T-cell (primary cell): ENCODE data around the gene CD58. TPM values are rescaled to one million over a fixed set of nuclear protein-coding genes. Genes with fewer than 3 reads are reported as not detected.

ENCODE experiments used
- ATAC-seq, 4 experiments: fragments of 200-7000 bp in 3 of 4; fragments of 150-1000 bp in 1 of 4; cut with Tn5 transposase; replicated peaks in 1 of 4; 1 replicate in 3 of 4; 2 replicates in 1 of 4; pipeline ENCODE4 v1.10.0; 2021; ENCODE audit warnings: moderate library complexity in 3 of 4, mild to moderate bottlenecking in 2 of 4, moderate number of reproducible peaks in 1 of 4
- CTCF ChIA-PET, 2 donors: fragments of 300-600 bp; sonication (Branson Sonifier 250); formaldehyde crosslinking; loops; one replicate each; lab custom pipeline; 2022; ENCODE audit warnings: antibody characterized with exemption in 2 of 2; lab: Charles Lee
- POLR2A ChIA-PET, 2 donors: fragments of 300-600 bp; sonication (Branson Sonifier 250); formaldehyde crosslinking; loops; one replicate each; lab custom pipeline; 2022; ENCODE audit warnings: antibody characterized with exemption in 2 of 2; lab: Charles Lee
- DNase-seq, 35 experiments: peaks; one replicate each; pipeline versions ENCODE4 v3.0.0 to v3.0.0-alpha.2; 2013 to 2023
- H3K27ac ChIP-seq: one replicate; pipeline ENCODE4 v1.5.1; 2013; ENCODE audit warnings: low read length
- H3K27me3 ChIP-seq, 2 experiments: replicated peaks in 1 of 2; 1 replicate in 1 of 2; 2 replicates in 1 of 2; pipeline versions ENCODE4 v1.6.1 to v1.7.0; 2013; ENCODE audit warnings: low read length in 1 of 2, mixed read lengths in 1 of 2; ENCODE audit not compliant: control insufficient read depth in 2 of 2, insufficient read depth in 2 of 2; ENCODE audit errors: extremely low read depth in 1 of 2
- H3K36me3 ChIP-seq, 2 donors: 1 replicate in 1 of 2; 2 replicates in 1 of 2; pipeline versions ENCODE4 v1.6.1 to v1.7.0; 2013; ENCODE audit warnings: low read length in 1 of 2; ENCODE audit not compliant: control insufficient read depth in 2 of 2, insufficient read depth in 1 of 2; ENCODE audit errors: extremely low read depth in 1 of 2
- H3K4me1 ChIP-seq, 2 experiments: 1 replicate in 1 of 2; 2 replicates in 1 of 2; pipeline versions ENCODE4 v1.6.1 to v1.7.0; 2013; ENCODE audit warnings: low read length in 2 of 2, mixed read lengths in 1 of 2; ENCODE audit not compliant: insufficient read depth in 2 of 2, control insufficient read depth in 1 of 2; ENCODE audit errors: extremely low read depth in 1 of 2
- H3K4me3 ChIP-seq, 2 donors: 1 replicate in 1 of 2; 2 replicates in 1 of 2; pipeline versions ENCODE4 v1.5.1 to v1.7.0; 2013; ENCODE audit warnings: mild to moderate bottlenecking in 2 of 2, low read length in 1 of 2, moderate library complexity in 1 of 2; ENCODE audit not compliant: control insufficient read depth in 1 of 2; ENCODE audit errors: extremely low read depth in 1 of 2
- H3K9me3 ChIP-seq: 2 replicates; pipeline ENCODE4 v1.7.0; 2013
- H3K27ac Mint-ChIP-seq, 2 donors: one replicate each; pipeline ENCODE4 v1.8.0; 2020 to 2021; ENCODE audit warnings: mild to moderate bottlenecking in 2 of 2, mixed read lengths in 2 of 2
- H3K27me3 Mint-ChIP-seq, 2 donors: one replicate each; pipeline ENCODE4 v1.8.0; 2021 to 2022; ENCODE audit warnings: mixed read lengths in 2 of 2
- H3K36me3 Mint-ChIP-seq: one replicate; pipeline ENCODE4 v1.8.0; 2021; ENCODE audit warnings: mixed read lengths
- H3K4me1 Mint-ChIP-seq, 3 donors: one replicate each; pipeline ENCODE4 v1.8.0; 2020 to 2022; ENCODE audit warnings: mixed read lengths in 3 of 3, mild to moderate bottlenecking in 1 of 3
- H3K4me3 Mint-ChIP-seq, 3 donors: one replicate each; pipeline ENCODE4 v1.8.0; 2020 to 2022; ENCODE audit warnings: mild to moderate bottlenecking in 3 of 3, mixed read lengths in 3 of 3, moderate library complexity in 3 of 3
- H3K9me3 Mint-ChIP-seq, 3 donors: one replicate each; pipeline ENCODE4 v1.8.0; 2020 to 2022; ENCODE audit warnings: mixed read lengths in 3 of 3
- WGBS: methylation state at CpG from one replicate; pipeline ENCODE4 v1.1.5; 2013; ENCODE audit warnings: missing lambda C conversion rate; ENCODE audit not compliant: insufficient coverage; 5-methylcytosine and 5-hydroxymethylcytosine counted together
- total RNA-seq, 35 experiments: library from RNA in 6 of 35; stranded (reverse) in 6 of 35; fragments of 120-200 nt in 1 of 35; gene quantifications; one replicate each; pipeline versions ENCODE4 v1.2.1 to v1.2.4 and lab custom pipeline; 2013 to 2026

CD58 gene
- total RNA-seq, 5 donors from 2014 or later (not counting 1 experiment from before 2014, with no cell fraction given), result 8.9 to 20.5 (median 16.9) TPM

DNA sequence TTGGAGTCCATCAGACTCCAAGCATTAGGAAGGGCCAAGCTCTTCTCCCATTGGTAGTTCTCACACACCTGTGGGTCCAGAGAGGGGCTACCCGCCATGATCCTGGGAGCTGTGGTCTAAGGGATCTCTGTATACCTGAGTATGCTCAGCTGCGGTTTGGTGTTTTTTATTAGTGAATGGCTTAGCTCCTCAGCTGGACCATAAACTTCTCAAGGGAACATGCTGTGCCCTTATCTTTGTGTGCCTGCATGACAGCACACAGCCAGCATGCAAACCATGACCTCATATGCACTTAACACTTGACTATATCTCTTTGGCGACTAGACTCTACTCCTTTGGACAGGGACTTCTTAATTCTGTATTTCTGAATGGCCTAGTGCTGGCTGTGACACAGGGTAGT is 94.5 kb downstream of the CD58 start:
- Mint-ChIP-seq H3K4me3 (no peak overlapping the region), H3K27me3 (peaks cover 0 to 5% of the 10 kb centered on the region in 2 donors), H3K27ac (no peak overlapping the region), H3K36me3 (no peaks in the 10 kb centered on the region), H3K9me3 (no peaks in the 10 kb centered on the region), H3K4me1 (no peaks in the 10 kb centered on the region)
- no peaks in the 10 kb centered on the region for H3K36me3 ChIP-seq
- H3K4me3 ChIP-seq, result no peak overlapping the region
- ChIA-PET POLR2A (no interaction called here), CTCF (interaction anchor here in 1 of 2 donors (1.1 kb wide), 1 partner anchor 9 kb away, joined by 3 read pairs; no protein-coding TSS in a partner anchor)
- no peak for DNase-seq
- no peaks in the 10 kb centered on the region for H3K4me1 ChIP-seq
- ATAC-seq, result no peak
- WGBS, result 100% methylated on average over 2 of the region's 3 CpGs
- no peaks in the 10 kb centered on the region for H3K9me3 ChIP-seq
- H3K27me3 ChIP-seq, result peaks cover 0 to 2% of the 10 kb centered on the region in 2 experiments
- no peak overlapping the region for H3K27ac ChIP-seq

DNA sequence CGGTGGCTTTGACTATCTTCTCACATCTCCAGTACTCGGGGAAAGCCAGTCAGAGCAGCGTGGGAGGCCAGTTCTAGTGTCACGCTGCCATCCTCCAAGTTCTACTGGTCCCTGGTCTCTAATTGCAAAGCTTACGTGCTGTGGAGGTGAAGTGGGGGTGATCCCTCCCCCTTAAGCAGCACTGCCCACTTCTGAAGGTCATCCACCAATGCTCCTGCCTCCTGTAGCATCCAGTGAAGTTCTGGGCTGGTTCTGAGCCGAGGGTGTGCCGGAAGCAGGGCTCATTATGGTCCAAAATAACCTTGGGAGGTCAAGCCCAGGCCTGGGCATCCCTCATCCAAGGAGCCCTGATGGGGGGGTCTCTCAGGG is 95.0 kb downstream of the CD58 start:
- ATAC-seq (no peak), DNase-seq (no peak)
- H3K27me3 Mint-ChIP-seq, result peaks cover 0 to 5% of the 10 kb centered on the region in 2 donors
- no peaks in the 10 kb centered on the region for H3K9me3 Mint-ChIP-seq
- no peaks in the 10 kb centered on the region for H3K4me1 Mint-ChIP-seq
- no peaks in the 10 kb centered on the region for H3K36me3 Mint-ChIP-seq
- no peak overlapping the region for H3K4me3 ChIP-seq
- WGBS, result 100% methylated on average over 2 of the region's 7 CpGs
- no peaks in the 10 kb centered on the region for H3K9me3 ChIP-seq
- H3K4me3 Mint-ChIP-seq, result no peak overlapping the region
- ChIA-PET POLR2A (no interaction called here), CTCF (no interaction called here)
- peaks cover 0 to 4% of the 10 kb centered on the region in 2 experiments for H3K27me3 ChIP-seq
- no peaks in the 10 kb centered on the region for H3K36me3 ChIP-seq
- no peak overlapping the region for H3K27ac Mint-ChIP-seq
- no peak overlapping the region for H3K27ac ChIP-seq
- H3K4me1 ChIP-seq, result no peaks in the 10 kb centered on the region

DNA sequence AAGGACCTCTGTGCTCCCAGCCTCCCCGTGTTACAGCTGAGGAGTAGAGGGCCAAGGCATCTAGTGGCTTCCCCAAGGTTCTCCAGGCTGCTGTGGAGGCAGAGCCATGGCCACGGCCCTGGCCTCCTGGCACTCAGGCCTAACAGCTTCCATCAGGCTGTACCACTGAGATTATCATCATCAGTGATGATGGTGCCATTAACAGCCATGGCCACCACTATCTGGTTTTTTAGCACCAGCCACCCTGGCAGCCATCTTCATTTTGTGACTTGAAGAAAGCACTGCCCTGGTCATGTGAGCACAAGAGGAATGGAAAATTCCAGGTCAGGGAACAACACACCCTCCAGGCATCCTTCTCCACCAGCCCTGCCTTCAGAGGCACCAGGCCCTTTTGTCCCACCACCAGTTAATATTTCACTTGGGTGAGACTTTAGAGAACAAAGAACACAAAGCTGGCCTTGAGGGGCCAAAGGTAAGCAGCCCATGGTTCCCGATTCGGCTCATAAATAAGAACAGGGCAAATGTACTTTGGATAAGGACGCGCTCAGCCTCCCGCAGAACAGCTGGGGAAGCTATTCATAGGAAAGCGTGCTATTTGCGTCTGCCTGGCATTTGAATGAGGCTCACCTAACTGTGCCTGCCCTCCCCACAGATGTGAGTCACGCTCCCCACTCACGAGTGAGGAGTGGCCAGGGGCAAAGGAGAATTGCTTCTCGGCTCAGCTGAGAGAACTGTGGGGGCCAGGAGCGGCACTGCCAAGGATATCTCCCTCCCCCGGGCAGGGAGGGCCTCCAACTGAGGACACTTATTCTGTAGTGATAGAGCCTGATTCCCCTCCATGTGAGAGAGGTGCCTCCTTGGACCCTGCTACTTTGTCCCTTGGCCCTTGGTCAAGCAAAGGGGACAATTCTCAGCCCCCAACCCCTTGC is 95.6 kb downstream of the CD58 start:
- no peak overlapping the region for H3K27ac Mint-ChIP-seq

DNA sequence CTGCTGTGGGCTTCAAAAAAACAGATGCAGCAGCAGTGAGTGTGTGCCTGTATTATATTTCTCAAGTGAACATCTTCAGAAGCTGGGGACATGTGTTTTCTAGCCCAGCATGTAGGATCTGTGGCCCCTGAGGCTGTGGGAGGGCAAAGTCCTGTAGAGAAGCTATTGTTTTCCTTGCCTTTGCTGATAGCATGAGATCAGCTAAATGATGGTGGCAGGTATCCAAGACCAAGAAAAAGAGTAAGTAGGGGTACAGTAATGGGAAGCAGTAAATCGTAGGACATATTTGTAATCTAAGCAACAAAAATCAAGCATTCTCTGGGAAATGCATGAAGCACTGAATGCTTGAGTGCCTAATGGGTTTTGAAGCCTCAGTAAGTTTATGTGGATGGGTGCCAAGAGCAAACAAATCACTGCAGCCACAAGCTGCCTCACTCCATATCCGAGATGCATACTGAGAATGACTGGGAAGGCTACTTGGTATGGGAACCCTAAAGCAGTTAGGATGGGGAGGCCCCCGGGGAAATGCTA is 98.3 kb downstream of the CD58 start:
- Histone ChIP-seq H3K4me1 (no peaks in the 10 kb centered on the region), H3K27ac (no peak overlapping the region), H3K4me3 (no peak overlapping the region), H3K9me3 (no peaks in the 10 kb centered on the region), H3K27me3 (peaks cover 0 to 4% of the 10 kb centered on the region in 2 experiments), H3K36me3 (no peaks in the 10 kb centered on the region)
- H3K9me3 Mint-ChIP-seq, result no peaks in the 10 kb centered on the region
- H3K27ac Mint-ChIP-seq, result no peak overlapping the region
- ATAC-seq, result no peak
- no peak overlapping the region for H3K4me3 Mint-ChIP-seq
- peaks cover 0 to 5% of the 10 kb centered on the region in 2 donors for H3K27me3 Mint-ChIP-seq
- POLR2A ChIA-PET, result no interaction called here
- no peak for DNase-seq
- CTCF ChIA-PET, result interaction anchor here in 1 of 2 donors (1.2 kb wide), 1 partner anchor 13 kb away, joined by 3 read pairs; no protein-coding TSS in a partner anchor
- no CpG with 5 or more reads among the region's 3 CpGs for WGBS
- H3K4me1 Mint-ChIP-seq, result no peaks in the 10 kb centered on the region
- no peaks in the 10 kb centered on the region for H3K36me3 Mint-ChIP-seq

More for the DNA sequence above, 95.6 kb downstream of the CD58 start:
- ChIA-PET POLR2A (no interaction called here), CTCF (no interaction called here)
- no peak for DNase-seq
- Mint-ChIP-seq H3K27me3 (peaks cover 0 to 5% of the 10 kb centered on the region in 2 donors), H3K4me3 (no peak overlapping the region), H3K9me3 (no peaks in the 10 kb centered on the region), H3K4me1 (no peaks in the 10 kb centered on the region), H3K36me3 (no peaks in the 10 kb centered on the region)
- peaks cover 0 to 4% of the 10 kb centered on the region in 2 experiments for H3K27me3 ChIP-seq
- ATAC-seq, result no peak
- no peak overlapping the region for H3K4me3 ChIP-seq
- no peaks in the 10 kb centered on the region for H3K4me1 ChIP-seq
- H3K27ac ChIP-seq, result no peak overlapping the region
- no peaks in the 10 kb centered on the region for H3K36me3 ChIP-seq
- WGBS, result 90% methylated on average over 12 of the region's 14 CpGs
- no peaks in the 10 kb centered on the region for H3K9me3 ChIP-seq

DNA sequence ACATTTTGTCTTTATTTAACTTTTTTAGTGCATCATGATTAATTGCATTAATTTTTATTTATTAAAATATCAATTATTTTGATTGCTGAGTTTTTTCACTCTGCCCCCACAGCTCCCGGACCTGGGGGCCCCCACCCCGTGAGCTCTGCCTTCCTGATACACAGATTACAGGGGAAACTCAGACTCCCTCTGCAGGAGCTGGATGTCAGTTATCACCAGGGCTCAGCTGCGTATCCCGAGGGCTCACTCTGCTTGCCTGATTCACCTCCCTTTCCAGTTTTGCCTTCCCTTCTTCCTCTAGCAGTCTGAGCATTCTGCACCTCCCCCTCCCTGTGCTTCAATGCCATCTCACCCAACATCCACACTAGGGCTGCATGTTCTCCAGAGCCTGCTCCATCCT is 99.6 kb downstream of the CD58 start:
- H3K36me3 Mint-ChIP-seq, result no peaks in the 10 kb centered on the region
- H3K9me3 Mint-ChIP-seq, result peaks cover 0 to 4% (median 0%) of the 10 kb centered on the region in 3 donors
- ATAC-seq (no peak), DNase-seq (no peak)
- H3K27me3 ChIP-seq, result peaks cover 0 to 4% of the 10 kb centered on the region in 2 experiments
- WGBS, result 93% methylated on average over 4 of the region's 4 CpGs
- H3K4me3 Mint-ChIP-seq, result no peak overlapping the region
- peaks cover 1 to 10% of the 10 kb centered on the region in 2 donors for H3K27me3 Mint-ChIP-seq
- no peak overlapping the region for H3K27ac ChIP-seq
- no peak overlapping the region for H3K4me3 ChIP-seq
- H3K36me3 ChIP-seq, result no peaks in the 10 kb centered on the region
- ChIA-PET CTCF (interaction anchor here in 1 of 2 donors (0.5 kb wide), 1 partner anchor 226 kb away, joined by 3 read pairs; no protein-coding TSS in a partner anchor), POLR2A (no interaction called here)
- no peaks in the 10 kb centered on the region for H3K9me3 ChIP-seq
- no peaks in the 10 kb centered on the region for H3K4me1 Mint-ChIP-seq
- H3K27ac Mint-ChIP-seq, result no peak overlapping the region
- no peaks in the 10 kb centered on the region for H3K4me1 ChIP-seq

DNA sequence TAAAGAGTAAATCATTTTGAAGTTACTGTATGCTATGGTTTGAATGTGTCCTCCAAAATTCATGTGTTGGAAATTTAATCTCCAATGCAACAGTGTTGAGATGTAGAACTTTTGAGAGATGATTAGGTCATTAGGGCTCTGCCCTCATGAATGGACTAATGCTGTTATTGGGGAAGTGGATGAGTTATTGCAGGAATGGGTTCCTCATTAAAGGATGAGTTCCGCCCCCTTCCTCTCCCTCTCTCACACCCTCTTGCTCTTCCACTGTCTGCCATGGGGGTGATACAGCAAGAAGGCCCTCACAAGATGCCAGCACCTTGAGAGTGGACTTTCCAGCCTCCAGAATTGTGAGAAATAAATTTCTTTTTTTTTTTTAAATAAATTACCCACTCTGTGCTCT is 100.2 kb downstream of the CD58 start:
- Histone ChIP-seq H3K4me1 (no peaks in the 10 kb centered on the region), H3K27me3 (peaks cover 0 to 4% of the 10 kb centered on the region in 2 experiments), H3K4me3 (no peak overlapping the region), H3K36me3 (no peaks in the 10 kb centered on the region), H3K27ac (no peak overlapping the region), H3K9me3 (no peaks in the 10 kb centered on the region)
- Mint-ChIP-seq H3K9me3 (peaks cover 0 to 4% (median 0%) of the 10 kb centered on the region in 3 donors), H3K36me3 (no peaks in the 10 kb centered on the region), H3K4me3 (no peak overlapping the region), H3K27me3 (peaks cover 1 to 10% of the 10 kb centered on the region in 2 donors), H3K27ac (no peak overlapping the region), H3K4me1 (no peaks in the 10 kb centered on the region)
- no CpG with 5 or more reads among the region's 1 CpG for WGBS
- ChIA-PET POLR2A (no interaction called here), CTCF (no interaction called here)
- DNase-seq (no peak), ATAC-seq (no peak)
